ENCODE measurements around the gene ATP2C2.

The ATP2C2 gene

GRCh38 chr16:84406006-84406963 lies 37.9 kb downstream of the ATP2C2 start:
- CTCF ChIA-PET: no interaction called here
- no peak for DNase-seq (ENCODE audit: extremely low spot score)
- TF ChIP-seq FOXK2 (IDR thresholded peaks at IDR 0.05) (no peak), NFRKB (IDR thresholded peaks at IDR 0.05) (no peak), ELF4 (IDR thresholded peaks at IDR 0.05) (no peak), ZNF384 (IDR thresholded peaks at IDR 0.05) (no peak), LEF1 (IDR thresholded peaks at IDR 0.05; ENCODE audit: borderline replicate concordance) (no peak), FOXA1 (IDR thresholded peaks at IDR 0.05) (no peak), FOXM1 (IDR thresholded peaks at IDR 0.05; ENCODE audit: borderline replicate concordance) (no peak), CTBP1 (IDR thresholded peaks at IDR 0.05; ENCODE audit: borderline replicate concordance) (no peak), ARNT (IDR thresholded peaks at IDR 0.05) (no peak), SP1 (IDR thresholded peaks at IDR 0.05) (no peak), TARDBP (IDR thresholded peaks at IDR 0.05) (no peak), PKNOX1 (IDR thresholded peaks at IDR 0.05) (no peak)
- POLR2A ChIA-PET: no interaction called here

- TF ChIP-seq BHLHE40 (IDR thresholded peaks at IDR 0.05; ENCODE audit: borderline replicate concordance): no peak
- no peak for TF ChIP-seq FOXM1 (IDR thresholded peaks at IDR 0.05; ENCODE audit: borderline replicate concordance)
- TF ChIP-seq PKNOX1 (IDR thresholded peaks at IDR 0.05): no peak
- TF ChIP-seq SP1 (IDR thresholded peaks at IDR 0.05): no peak
- TF ChIP-seq L3MBTL2 (conservative IDR thresholded peaks at IDR 0.05): no peak
- TF ChIP-seq HDGF (IDR thresholded peaks at IDR 0.05; ENCODE audit: borderline replicate concordance): no peak
- no peak for TF ChIP-seq FOXK2 (IDR thresholded peaks at IDR 0.05)
- no peak for TF ChIP-seq SUZ12 (IDR thresholded peaks at IDR 0.05)
- TF ChIP-seq FOXA1 (IDR thresholded peaks at IDR 0.05): no peak
- no peak for TF ChIP-seq LEF1 (IDR thresholded peaks at IDR 0.05; ENCODE audit: borderline replicate concordance)
- no peak for TF ChIP-seq ZNF384 (IDR thresholded peaks at IDR 0.05)
- no peak for TF ChIP-seq CTBP1 (IDR thresholded peaks at IDR 0.05; ENCODE audit: borderline replicate concordance)
- TF ChIP-seq ELF4 (IDR thresholded peaks at IDR 0.05): no peak
- no peak for TF ChIP-seq NFRKB (IDR thresholded peaks at IDR 0.05)
- no peak for DNase-seq (ENCODE audit: extremely low spot score)
- ChIA-PET CTCF (no interaction called here), POLR2A (no interaction called here)
These were observed 39.4 kb downstream of the ATP2C2 start for GRCh38 chr16:84407588-84408313.

DNA sequence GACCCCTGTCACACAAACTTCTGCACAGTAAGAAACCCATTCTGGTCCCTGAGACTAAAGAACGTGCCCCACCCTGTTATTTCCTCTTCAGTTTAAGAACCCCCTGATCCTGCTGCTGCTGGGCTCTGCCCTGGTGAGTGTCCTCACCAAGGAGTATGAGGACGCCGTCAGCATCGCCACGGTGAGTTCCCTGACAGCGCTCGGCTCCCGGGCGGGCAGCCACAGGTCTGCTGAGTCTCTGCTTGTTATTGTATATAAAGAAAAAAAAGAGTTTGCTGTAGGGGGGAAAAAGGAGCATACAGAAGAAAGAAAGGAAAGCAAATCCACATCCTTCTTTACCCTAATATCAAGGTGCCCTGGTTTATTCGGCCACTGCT lies 40.0 kb downstream of the ATP2C2 start:
- ChIA-PET CTCF (no interaction called here), POLR2A (no interaction called here)
- TF ChIP-seq CTBP1 (IDR thresholded peaks at IDR 0.05; ENCODE audit: borderline replicate concordance) (no peak), FOXM1 (IDR thresholded peaks at IDR 0.05; ENCODE audit: borderline replicate concordance) (no peak), ARNT (IDR thresholded peaks at IDR 0.05) (no peak), SP1 (IDR thresholded peaks at IDR 0.05) (no peak), ELF4 (IDR thresholded peaks at IDR 0.05) (no peak), BHLHE40 (IDR thresholded peaks at IDR 0.05; ENCODE audit: borderline replicate concordance) (no peak), HDGF (IDR thresholded peaks at IDR 0.05; ENCODE audit: borderline replicate concordance) (no peak), LEF1 (IDR thresholded peaks at IDR 0.05; ENCODE audit: borderline replicate concordance) (no peak), ZNF384 (IDR thresholded peaks at IDR 0.05) (no peak), L3MBTL2 (conservative IDR thresholded peaks at IDR 0.05) (no peak), NFRKB (IDR thresholded peaks at IDR 0.05) (no peak), SUZ12 (IDR thresholded peaks at IDR 0.05) (no peak), PKNOX1 (IDR thresholded peaks at IDR 0.05) (no peak), TARDBP (IDR thresholded peaks at IDR 0.05) (no peak), FOXK2 (IDR thresholded peaks at IDR 0.05) (no peak), FOXA1 (IDR thresholded peaks at IDR 0.05) (no peak)
- DNase-seq (ENCODE audit: extremely low spot score): no peak

DNA sequence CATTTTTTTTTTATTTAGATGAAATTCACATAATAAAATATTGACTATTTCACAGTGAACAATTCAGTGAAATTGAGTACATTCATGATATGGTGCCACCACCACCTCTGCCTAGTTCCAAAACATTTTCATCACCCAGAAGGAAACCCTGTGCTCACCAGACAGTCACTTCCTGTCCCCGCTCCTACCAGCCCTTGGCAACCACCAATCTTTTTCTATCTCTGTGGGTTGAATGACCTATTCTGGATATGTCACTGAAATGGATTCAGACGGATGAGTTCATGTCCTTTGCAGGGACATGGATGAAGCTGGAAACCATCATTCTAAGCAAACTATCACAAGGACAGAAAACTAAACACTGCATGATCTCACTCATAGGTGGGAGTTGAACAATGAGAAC lies 40.5 kb downstream of the ATP2C2 start:
- ChIA-PET CTCF (no interaction called here), POLR2A (no interaction called here)
- TF ChIP-seq SUZ12 (IDR thresholded peaks at IDR 0.05) (no peak), ELF4 (IDR thresholded peaks at IDR 0.05) (no peak), L3MBTL2 (conservative IDR thresholded peaks at IDR 0.05) (no peak), ARNT (IDR thresholded peaks at IDR 0.05) (no peak), BHLHE40 (IDR thresholded peaks at IDR 0.05; ENCODE audit: borderline replicate concordance) (no peak), LEF1 (IDR thresholded peaks at IDR 0.05; ENCODE audit: borderline replicate concordance) (no peak), SP1 (IDR thresholded peaks at IDR 0.05) (no peak), CTBP1 (IDR thresholded peaks at IDR 0.05; ENCODE audit: borderline replicate concordance) (no peak), FOXK2 (IDR thresholded peaks at IDR 0.05) (no peak), TARDBP (IDR thresholded peaks at IDR 0.05) (no peak), FOXA1 (IDR thresholded peaks at IDR 0.05) (no peak), NFRKB (IDR thresholded peaks at IDR 0.05) (no peak)
- DNase-seq (ENCODE audit: extremely low spot score): no peak

DNA sequence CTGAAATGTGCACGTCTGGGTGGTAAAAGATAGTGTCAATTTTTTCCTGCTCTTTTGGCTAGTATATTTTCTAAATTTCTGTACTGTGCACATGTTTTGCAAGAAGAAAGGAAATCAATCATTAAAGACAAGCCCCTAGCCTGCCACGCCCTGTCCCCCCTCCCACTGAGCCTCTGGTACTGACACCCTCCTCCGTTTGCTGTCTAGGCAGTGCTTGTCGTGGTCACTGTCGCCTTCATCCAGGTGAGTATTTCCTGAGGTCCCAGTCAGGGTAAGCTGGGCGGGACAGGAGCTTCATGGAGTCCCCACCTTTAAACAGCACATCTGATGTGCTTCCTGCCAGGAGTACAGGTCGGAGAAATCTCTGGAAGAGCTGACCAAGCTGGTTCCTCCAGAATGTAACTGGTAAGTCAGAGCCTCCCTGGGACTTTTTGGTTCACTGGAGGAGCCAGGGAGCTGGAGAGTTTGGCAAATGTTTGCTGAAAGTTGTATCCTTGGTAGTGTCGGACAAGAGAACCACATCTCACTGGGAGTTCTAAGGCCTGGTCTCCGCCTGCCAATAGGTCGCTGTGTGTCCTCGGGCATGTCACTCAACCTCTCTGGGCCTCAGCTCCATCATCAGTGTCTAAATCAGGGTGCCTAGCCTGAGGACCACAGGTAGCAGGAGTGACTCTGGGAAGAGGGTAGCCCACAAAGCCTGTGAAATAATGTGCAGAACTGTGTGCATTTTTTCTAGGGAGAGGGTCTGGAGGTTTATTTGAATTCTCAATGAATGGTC lies 42.2 kb downstream of the ATP2C2 start:
- TF ChIP-seq BHLHE40 (IDR thresholded peaks at IDR 0.05; ENCODE audit: borderline replicate concordance): no peak
- no peak for TF ChIP-seq PKNOX1 (IDR thresholded peaks at IDR 0.05)
- TF ChIP-seq LEF1 (IDR thresholded peaks at IDR 0.05; ENCODE audit: borderline replicate concordance): no peak
- no peak for TF ChIP-seq SUZ12 (IDR thresholded peaks at IDR 0.05)
- TF ChIP-seq SP1 (IDR thresholded peaks at IDR 0.05): no peak
- no peak for TF ChIP-seq FOXM1 (IDR thresholded peaks at IDR 0.05; ENCODE audit: borderline replicate concordance)
- TF ChIP-seq NFRKB (IDR thresholded peaks at IDR 0.05): no peak
- no peak for TF ChIP-seq ELF4 (IDR thresholded peaks at IDR 0.05)
- TF ChIP-seq ARNT (IDR thresholded peaks at IDR 0.05): no peak
- no peak for TF ChIP-seq TARDBP (IDR thresholded peaks at IDR 0.05)
- TF ChIP-seq FOXK2 (IDR thresholded peaks at IDR 0.05): no peak
- TF ChIP-seq FOXA1 (IDR thresholded peaks at IDR 0.05): no peak
- TF ChIP-seq L3MBTL2 (conservative IDR thresholded peaks at IDR 0.05): no peak
- TF ChIP-seq ZNF384 (IDR thresholded peaks at IDR 0.05): no peak
- no peak for TF ChIP-seq CTBP1 (IDR thresholded peaks at IDR 0.05; ENCODE audit: borderline replicate concordance)
- TF ChIP-seq HDGF (IDR thresholded peaks at IDR 0.05; ENCODE audit: borderline replicate concordance): no peak
- ChIA-PET CTCF (no interaction called here), POLR2A (no interaction called here)
- DNase-seq (ENCODE audit: extremely low spot score): no peak
